Measurements from ENCODE around the gene ACSL4.
"Not testable (repeated sequence)": the region's sequence is repeated elsewhere in the genome, so short reads cannot be mapped to it uniquely, and the experiment has no call there.

The ACSL4 gene

GRCh38 chrX:109679820-109680219 is 53.2 kb downstream of the ACSL4 start:
- TF ChIP-seq CTCF (IDR thresholded peaks at IDR 0.05; ENCODE audit: low read depth, low read length) = no peak
- DNase-seq (ENCODE audit: extremely low read depth, low read depth) = no peak

- TF ChIP-seq CTCF (IDR thresholded peaks at IDR 0.05; ENCODE audit: low read depth, low read length) = no peak
- DNase-seq (ENCODE audit: extremely low read depth, low read depth) = no peak
Measured at GRCh38 chrX:109672239-109672638, 60.8 kb downstream of the ACSL4 start.

GRCh38 chrX:109671170-109671569 is 61.9 kb downstream of the ACSL4 start:
- not testable (repeated sequence) for DNase-seq (ENCODE audit: extremely low read depth, low read depth)

GRCh38 chrX:109667986-109668385 is 65.1 kb downstream of the ACSL4 start:
- DNase-seq (ENCODE audit: extremely low read depth, low read depth) = no peak

GRCh38 chrX:109660435-109661143 is 72.5 kb downstream of the ACSL4 start:
- TF ChIP-seq CTCF (IDR thresholded peaks at IDR 0.05; ENCODE audit: low read depth, low read length) = no peak
- no peak for DNase-seq (ENCODE audit: extremely low read depth, low read depth)

More at GRCh38 chrX:109667986-109668385, 65.1 kb downstream of the ACSL4 start:
- TF ChIP-seq CTCF (IDR thresholded peaks at IDR 0.05; ENCODE audit: low read depth, low read length) = no peak

GRCh38 chrX:109658391-109658790 is 74.7 kb downstream of the ACSL4 start:
- no peak for TF ChIP-seq CTCF (IDR thresholded peaks at IDR 0.05; ENCODE audit: low read depth, low read length)
- no peak for DNase-seq (ENCODE audit: extremely low read depth, low read depth)

- DNase-seq (ENCODE audit: extremely low read depth, low read depth) = not testable (repeated sequence)
Measured at GRCh38 chrX:109657364-109657763, 75.7 kb downstream of the ACSL4 start.

- no peak for DNase-seq (ENCODE audit: extremely low read depth, low read depth)
- no peak for TF ChIP-seq CTCF (IDR thresholded peaks at IDR 0.05; ENCODE audit: low read depth, low read length)
Measured at GRCh38 chrX:109656774-109657173, 76.3 kb downstream of the ACSL4 start.

Measured in AG09319 (cell line).